Gastroesophageal sphincter (tissue), 4 donors: ENCODE data around the gene LGR5. TPM values are rescaled to one million over a fixed set of nuclear protein-coding genes. Genes with fewer than 3 reads are reported as not detected.

Experiments used
- ATAC-seq: fragments of 150-250 bp; one replicate; pipeline ENCODE4 v1.9.1; 2016; ENCODE audit warnings: mild to moderate bottlenecking, moderate library complexity
- H3K27ac ChIP-seq, 4 donors: fragments of 200-600 bp; sonication (generic) in 3 of 4; 1 replicate in 3 of 4; 2 replicates in 1 of 4; pipeline ENCODE4 v1.5.1; 2016 to 2019
- H3K27me3 ChIP-seq: fragments of 200-600 bp; sonication (generic); one replicate; pipeline ENCODE4 v1.5.1; 2019
- H3K36me3 ChIP-seq, 2 donors: fragments of 200-600 bp; sonication (generic); one replicate each; pipeline ENCODE4 v1.5.1; 2019; ENCODE audit warnings: control low read depth in 1 of 2
- H3K4me1 ChIP-seq, 3 donors: fragments of 200-600 bp; sonication (generic); 1 replicate in 2 of 3; 2 replicates in 1 of 3; pipeline ENCODE4 v1.5.1; 2016 to 2019; ENCODE audit warnings: control low read depth in 2 of 3
- H3K4me3 ChIP-seq, 2 donors: fragments of 200-600 bp; sonication (generic); one replicate each; pipeline ENCODE4 v1.5.1; 2019; ENCODE audit warnings: mild to moderate bottlenecking in 1 of 2, moderate library complexity in 1 of 2
- H3K9me3 ChIP-seq, 3 donors: fragments of 200-600 bp; sonication (generic); one replicate each; pipeline ENCODE4 v1.5.1; 2017 to 2019; ENCODE audit warnings: control low read depth in 2 of 3
- CTCF ChIP-seq, 4 experiments: fragments of 200-600 bp in 2 of 4; fragments of 450-650 bp in 2 of 4; sonication (generic) in 1 of 4; IDR thresholded peaks; one replicate each; pipeline ENCODE4 v1.5.1; 2017 to 2019; ENCODE audit warnings: antibody characterized with exemption in 4 of 4, mild to moderate bottlenecking in 2 of 4, moderate library complexity in 2 of 4
- EP300 ChIP-seq: sonication (generic); formaldehyde crosslinking; IDR thresholded peaks from one replicate; pipeline ENCODE4 v1.6.1; 2017; ENCODE audit warnings: antibody characterized with exemption, mild to moderate bottlenecking
- POLR2A ChIP-seq, 2 donors: fragments of 450-650 bp; IDR thresholded peaks; one replicate each; pipeline ENCODE4 v1.6.1; 2017; ENCODE audit warnings: antibody characterized with exemption in 2 of 2, mild to moderate bottlenecking in 2 of 2, moderate library complexity in 1 of 2
- POLR2AphosphoS5 ChIP-seq: sonication (generic); formaldehyde crosslinking; IDR thresholded peaks from one replicate; pipeline ENCODE4 v1.6.1; 2017; ENCODE audit warnings: antibody characterized with exemption
- WGBS, 2 donors: methylation state at CpG; one replicate each; pipeline ENCODE4 v1.1.5; 2018; ENCODE audit warnings: low coverage in 1 of 2; 5-methylcytosine and 5-hydroxymethylcytosine counted together
- total RNA-seq, 4 donors: library from RNA; depleted of rRNA; stranded (reverse); fragments of >200 nt; gene quantifications; one replicate each; pipeline ENCODE4 v1.1.0, GENCODE V29; 2016

The LGR5 gene
- total RNA-seq, 4 donors from 2014 or later: 0.12 to 0.47 (median 0.40) TPM; not detected in 1

- Histone ChIP-seq H3K4me1 (no peaks in the 10 kb centered on the region), H3K9me3 (no peaks in the 10 kb centered on the region), H3K36me3 (no peaks in the 10 kb centered on the region), H3K4me3 (no peak overlapping the region), H3K27ac (no peak overlapping the region), H3K27me3 (peaks cover 4% of the 10 kb centered on the region)
- TF ChIP-seq POLR2AphosphoS5 (no peak), EP300 (no peak), POLR2A (IDR thresholded peaks at IDR 0.05) (no peak)
- 56 to 81% methylated on average over 2 of the region's 2 CpGs for WGBS, 2 donors
- no peak for ATAC-seq
These were observed 16.7 kb downstream of the LGR5 start for GRCh38 chr12:71456316-71456715.

- no peaks in the 10 kb centered on the region for H3K9me3 ChIP-seq
- no peak overlapping the region for H3K27ac ChIP-seq
- H3K36me3 ChIP-seq: no peaks in the 10 kb centered on the region
- ATAC-seq: no peak
- no peak overlapping the region for H3K4me3 ChIP-seq
- WGBS, 2 donors: 66% methylated on average over 4 of the region's 4 CpGs
- TF ChIP-seq POLR2AphosphoS5: no peak
- TF ChIP-seq CTCF (IDR thresholded peaks at IDR 0.05): no peak
- no peak for TF ChIP-seq EP300
- TF ChIP-seq POLR2A (IDR thresholded peaks at IDR 0.05): no peak
- H3K27me3 ChIP-seq: peaks cover 4% of the 10 kb centered on the region
- H3K4me1 ChIP-seq: no peaks in the 10 kb centered on the region
These were observed 17.4 kb downstream of the LGR5 start for GRCh38 chr12:71456990-71457389.

GRCh38 chr12:71460318-71460717 lies 20.7 kb downstream of the LGR5 start:
- ATAC-seq: no peak
- H3K4me1 ChIP-seq: no peaks in the 10 kb centered on the region
- TF ChIP-seq POLR2AphosphoS5: no peak
- no peak for TF ChIP-seq POLR2A (IDR thresholded peaks at IDR 0.05)
- TF ChIP-seq EP300: no peak
- TF ChIP-seq CTCF (IDR thresholded peaks at IDR 0.05): no peak
- no peaks in the 10 kb centered on the region for H3K27me3 ChIP-seq
- no peak overlapping the region for H3K4me3 ChIP-seq
- WGBS, 2 donors: 87 to 89% methylated on average over 4 of the region's 4 CpGs
- H3K36me3 ChIP-seq: no peaks in the 10 kb centered on the region
- no peaks in the 10 kb centered on the region for H3K9me3 ChIP-seq
- no peak overlapping the region for H3K27ac ChIP-seq

GRCh38 chr12:71460850-71461609 lies 21.4 kb downstream of the LGR5 start:
- no peaks in the 10 kb centered on the region for H3K9me3 ChIP-seq
- no peaks in the 10 kb centered on the region for H3K27me3 ChIP-seq
- no peak overlapping the region for H3K4me3 ChIP-seq
- 65 to 89% methylated on average over 1 of the region's 1 CpG for WGBS, 2 donors
- no peaks in the 10 kb centered on the region for H3K36me3 ChIP-seq
- no peaks in the 10 kb centered on the region for H3K4me1 ChIP-seq
- no peak for TF ChIP-seq EP300
- TF ChIP-seq CTCF (IDR thresholded peaks at IDR 0.05): no peak
- TF ChIP-seq POLR2A (IDR thresholded peaks at IDR 0.05): no peak
- no peak for TF ChIP-seq POLR2AphosphoS5
- H3K27ac ChIP-seq: no peak overlapping the region
- ATAC-seq: no peak

GRCh38 chr12:71461787-71462328 lies 22.3 kb downstream of the LGR5 start:
- Histone ChIP-seq H3K9me3 (no peaks in the 10 kb centered on the region), H3K27ac (no peak overlapping the region), H3K4me3 (no peak overlapping the region), H3K36me3 (no peaks in the 10 kb centered on the region), H3K4me1 (no peaks in the 10 kb centered on the region), H3K27me3 (no peaks in the 10 kb centered on the region)
- ATAC-seq: no peak
- TF ChIP-seq EP300: no peak
- no peak for TF ChIP-seq POLR2A (IDR thresholded peaks at IDR 0.05)
- no peak for TF ChIP-seq CTCF (IDR thresholded peaks at IDR 0.05)
- no peak for TF ChIP-seq POLR2AphosphoS5
- 70 to 100% methylated on average over 1 to 2 of the region's 2 CpGs for WGBS, 2 donors
